A673 (cell line): ENCODE measurements around the gene ACSM2A.
"Not testable (repeated sequence)": the region's sequence is repeated elsewhere in the genome, so short reads cannot be mapped to it uniquely, and the experiment has no call there.

ENCODE experiments used
- CTCF ChIP-seq: fragments of 300-800, 200-600 bp; sonication (generic); conservative IDR thresholded peaks from 2 replicates; pipeline ENCODE4 v1.5.1; 2017; ENCODE audit warnings: low read depth, mild to moderate bottlenecking, antibody characterized with exemption, low read length, moderate library complexity, mixed read lengths
- EZH2 ChIP-seq: fragments of 200-600 bp; sonication (generic); IDR thresholded peaks from 2 replicates; pipeline ENCODE4 v1.6.1; 2017; ENCODE audit warnings: borderline replicate concordance, low read depth, mild to moderate bottlenecking, mixed read lengths, antibody characterized with exemption, low read length; ENCODE audit not compliant: poor library complexity, severe bottlenecking

- not testable (repeated sequence) for TF ChIP-seq CTCF, EZH2
These were observed 4.5 kb upstream of the ACSM2A start for GRCh38 chr16:20446652-20447393.
